Loucy (cell line): Measurements from ENCODE around the gene UFD1.

Experiments
- EZH2phosphoT487 ChIP-seq: fragments of 200-600 bp; IDR thresholded peaks from 2 replicates; pipeline ENCODE4 v1.6.1; 2018; ENCODE audit warnings: antibody characterized with exemption, mild to moderate bottlenecking, moderate library complexity, borderline replicate concordance
- TF ChIP-seq, protein P1 (sequence below): fragments of 200-600 bp; sonication (generic); conservative IDR thresholded peaks from 2 replicates; pipeline ENCODE4 v1.5.1; 2014; ENCODE audit warnings: mild to moderate bottlenecking, antibody characterized with exemption, low read length

DNA sequence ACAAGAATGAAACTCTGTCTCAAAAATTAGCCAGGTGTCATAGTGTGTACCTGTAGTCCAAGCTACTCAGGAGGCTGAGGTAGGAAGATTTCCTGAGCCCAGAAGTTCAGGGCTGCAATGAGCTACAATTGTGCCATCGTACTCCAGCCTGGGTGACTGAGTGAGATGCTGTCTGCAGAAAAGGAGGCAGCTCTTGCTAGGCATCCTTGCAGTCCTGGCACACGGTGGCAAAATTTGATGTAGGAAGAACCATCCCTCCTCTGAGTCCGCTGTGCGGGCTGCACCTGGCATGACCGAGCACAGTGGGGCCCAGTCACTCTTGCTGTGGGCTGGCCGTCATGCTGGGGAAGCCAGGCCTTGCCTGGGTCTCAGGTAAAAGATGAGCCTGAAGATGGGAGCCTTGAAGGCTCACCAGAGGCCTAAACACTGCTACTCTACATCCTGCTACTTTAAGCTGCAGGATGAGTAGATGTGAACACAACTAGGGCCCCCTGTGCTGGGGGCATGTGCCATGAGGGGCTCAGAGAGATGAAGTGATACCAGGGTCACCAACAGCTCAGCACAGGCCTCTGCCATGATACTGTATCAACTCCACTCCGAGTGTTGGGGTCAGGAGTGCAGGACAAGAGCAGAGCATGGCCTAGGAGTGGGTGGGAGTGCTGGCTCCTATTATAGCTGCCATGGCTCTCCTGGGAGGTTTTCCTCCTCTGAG is 19.3 kb upstream of the UFD1 start:
- TF ChIP-seq, protein P1, sequence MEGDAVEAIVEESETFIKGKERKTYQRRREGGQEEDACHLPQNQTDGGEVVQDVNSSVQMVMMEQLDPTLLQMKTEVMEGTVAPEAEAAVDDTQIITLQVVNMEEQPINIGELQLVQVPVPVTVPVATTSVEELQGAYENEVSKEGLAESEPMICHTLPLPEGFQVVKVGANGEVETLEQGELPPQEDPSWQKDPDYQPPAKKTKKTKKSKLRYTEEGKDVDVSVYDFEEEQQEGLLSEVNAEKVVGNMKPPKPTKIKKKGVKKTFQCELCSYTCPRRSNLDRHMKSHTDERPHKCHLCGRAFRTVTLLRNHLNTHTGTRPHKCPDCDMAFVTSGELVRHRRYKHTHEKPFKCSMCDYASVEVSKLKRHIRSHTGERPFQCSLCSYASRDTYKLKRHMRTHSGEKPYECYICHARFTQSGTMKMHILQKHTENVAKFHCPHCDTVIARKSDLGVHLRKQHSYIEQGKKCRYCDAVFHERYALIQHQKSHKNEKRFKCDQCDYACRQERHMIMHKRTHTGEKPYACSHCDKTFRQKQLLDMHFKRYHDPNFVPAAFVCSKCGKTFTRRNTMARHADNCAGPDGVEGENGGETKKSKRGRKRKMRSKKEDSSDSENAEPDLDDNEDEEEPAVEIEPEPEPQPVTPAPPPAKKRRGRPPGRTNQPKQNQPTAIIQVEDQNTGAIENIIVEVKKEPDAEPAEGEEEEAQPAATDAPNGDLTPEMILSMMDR, result no peak
- no peak for TF ChIP-seq EZH2phosphoT487
